Esophagus squamous epithelium (tissue), 4 donors: ENCODE measurements around the gene FEM1C.

Source experiments
- POLR2A ChIP-seq, 4 donors: fragments of 450-650 bp; IDR thresholded peaks; one replicate each; pipeline ENCODE4 v1.6.1; 2017; ENCODE audit warnings: antibody characterized with exemption in 4 of 4, mild to moderate bottlenecking in 4 of 4, moderate library complexity in 3 of 4
- TF ChIP-seq, protein P1 (sequence below), 6 experiments: fragments of 450-650 bp in 4 of 6; fragments of 200-600 bp in 2 of 6; sonication (generic) in 2 of 6; IDR thresholded peaks; one replicate each; pipeline ENCODE4 v1.5.1; 2016 to 2019; ENCODE audit warnings: antibody characterized with exemption in 6 of 6, mild to moderate bottlenecking in 4 of 6, moderate library complexity in 4 of 6

DNA sequence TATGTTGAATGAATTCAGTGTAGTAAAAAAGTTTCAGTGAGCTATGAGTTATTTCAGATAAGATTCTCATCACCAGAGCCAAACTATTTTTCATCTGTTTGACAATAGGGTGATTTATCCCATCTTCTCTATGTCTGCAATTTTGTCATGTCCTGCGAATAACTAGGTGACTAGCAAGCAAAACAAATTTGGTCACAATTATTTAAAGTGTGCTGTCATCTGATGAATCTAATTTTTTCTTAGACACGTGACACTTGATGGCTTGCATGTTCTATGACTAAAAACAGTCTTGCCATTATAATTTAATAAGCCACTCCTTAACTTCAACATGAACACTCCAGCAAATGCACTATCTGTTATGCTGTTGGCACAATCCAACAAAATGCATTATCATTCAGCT is 35.0 kb downstream of the FEM1C start:
- TF ChIP-seq, protein P1, sequence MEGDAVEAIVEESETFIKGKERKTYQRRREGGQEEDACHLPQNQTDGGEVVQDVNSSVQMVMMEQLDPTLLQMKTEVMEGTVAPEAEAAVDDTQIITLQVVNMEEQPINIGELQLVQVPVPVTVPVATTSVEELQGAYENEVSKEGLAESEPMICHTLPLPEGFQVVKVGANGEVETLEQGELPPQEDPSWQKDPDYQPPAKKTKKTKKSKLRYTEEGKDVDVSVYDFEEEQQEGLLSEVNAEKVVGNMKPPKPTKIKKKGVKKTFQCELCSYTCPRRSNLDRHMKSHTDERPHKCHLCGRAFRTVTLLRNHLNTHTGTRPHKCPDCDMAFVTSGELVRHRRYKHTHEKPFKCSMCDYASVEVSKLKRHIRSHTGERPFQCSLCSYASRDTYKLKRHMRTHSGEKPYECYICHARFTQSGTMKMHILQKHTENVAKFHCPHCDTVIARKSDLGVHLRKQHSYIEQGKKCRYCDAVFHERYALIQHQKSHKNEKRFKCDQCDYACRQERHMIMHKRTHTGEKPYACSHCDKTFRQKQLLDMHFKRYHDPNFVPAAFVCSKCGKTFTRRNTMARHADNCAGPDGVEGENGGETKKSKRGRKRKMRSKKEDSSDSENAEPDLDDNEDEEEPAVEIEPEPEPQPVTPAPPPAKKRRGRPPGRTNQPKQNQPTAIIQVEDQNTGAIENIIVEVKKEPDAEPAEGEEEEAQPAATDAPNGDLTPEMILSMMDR (IDR thresholded peaks at IDR 0.05) = no peak
- TF ChIP-seq POLR2A (IDR thresholded peaks at IDR 0.05) = no peak
